ENCODE measurements around the gene RPS6KC1. TPM values are rescaled to one million over a fixed set of nuclear protein-coding genes. Genes with fewer than 3 reads are reported as not detected.
"Not testable (repeated sequence)": the region's sequence is repeated elsewhere in the genome, so short reads cannot be mapped to it uniquely, and the experiment has no call there.

The RPS6KC1 gene
- total RNA-seq, 3 donors from 2014 or later (not counting 1 experiment from before 2014, with no cell fraction given) = 19.6 to 32.7 (median 24.1) TPM

GRCh38 chr1:213034713-213035112 lies 16.3 kb upstream of the RPS6KC1 start:
- no peak overlapping the region for H3K27ac ChIP-seq (ENCODE audit: low read length)
- DNase-seq = no peak
- no peaks in the 10 kb centered on the region for H3K9me3 Mint-ChIP-seq
- H3K36me3 Mint-ChIP-seq = no peaks in the 10 kb centered on the region
- no peak for ATAC-seq
- peaks cover 5% of the 10 kb centered on the region in 2 donors for H3K4me1 Mint-ChIP-seq
- no peaks in the 10 kb centered on the region for H3K36me3 ChIP-seq (ENCODE audit: control insufficient read depth, insufficient read depth, low read length)
- intact Hi-C loops (cut with micrococcal nuclease) = no loop called here
- H3K9me3 ChIP-seq (ENCODE audit: control insufficient read depth, insufficient read depth, low read length) = no peaks in the 10 kb centered on the region
- TF ChIP-seq, protein P1, sequence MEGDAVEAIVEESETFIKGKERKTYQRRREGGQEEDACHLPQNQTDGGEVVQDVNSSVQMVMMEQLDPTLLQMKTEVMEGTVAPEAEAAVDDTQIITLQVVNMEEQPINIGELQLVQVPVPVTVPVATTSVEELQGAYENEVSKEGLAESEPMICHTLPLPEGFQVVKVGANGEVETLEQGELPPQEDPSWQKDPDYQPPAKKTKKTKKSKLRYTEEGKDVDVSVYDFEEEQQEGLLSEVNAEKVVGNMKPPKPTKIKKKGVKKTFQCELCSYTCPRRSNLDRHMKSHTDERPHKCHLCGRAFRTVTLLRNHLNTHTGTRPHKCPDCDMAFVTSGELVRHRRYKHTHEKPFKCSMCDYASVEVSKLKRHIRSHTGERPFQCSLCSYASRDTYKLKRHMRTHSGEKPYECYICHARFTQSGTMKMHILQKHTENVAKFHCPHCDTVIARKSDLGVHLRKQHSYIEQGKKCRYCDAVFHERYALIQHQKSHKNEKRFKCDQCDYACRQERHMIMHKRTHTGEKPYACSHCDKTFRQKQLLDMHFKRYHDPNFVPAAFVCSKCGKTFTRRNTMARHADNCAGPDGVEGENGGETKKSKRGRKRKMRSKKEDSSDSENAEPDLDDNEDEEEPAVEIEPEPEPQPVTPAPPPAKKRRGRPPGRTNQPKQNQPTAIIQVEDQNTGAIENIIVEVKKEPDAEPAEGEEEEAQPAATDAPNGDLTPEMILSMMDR (IDR thresholded peaks at IDR 0.05) = no peak
- H3K4me1 ChIP-seq (ENCODE audit: control insufficient read depth, insufficient read depth, low read length) = no peaks in the 10 kb centered on the region
- peaks cover 2% of the 10 kb centered on the region for H3K27me3 ChIP-seq (ENCODE audit: control insufficient read depth, insufficient read depth, low read length)
- H3K27me3 Mint-ChIP-seq (ENCODE audit: low read depth in 2 of 2) = peaks cover 29 to 31% of the 10 kb centered on the region in 2 donors
- no peak overlapping the region for H3K4me3 Mint-ChIP-seq
- 95% methylated on average over 1 of the region's 1 CpG for WGBS (ENCODE audit: insufficient coverage)
- H3K4me3 ChIP-seq (ENCODE audit: low read length) = no peak overlapping the region
- H3K27ac Mint-ChIP-seq = no peak overlapping the region

GRCh38 chr1:213035573-213035972 lies 15.5 kb upstream of the RPS6KC1 start:
- Histone ChIP-seq H3K36me3 (ENCODE audit: control insufficient read depth, insufficient read depth, low read length) (no peaks in the 10 kb centered on the region), H3K27me3 (ENCODE audit: control insufficient read depth, insufficient read depth, low read length) (no peaks in the 10 kb centered on the region), H3K9me3 (ENCODE audit: control insufficient read depth, insufficient read depth, low read length) (no peaks in the 10 kb centered on the region), H3K27ac (ENCODE audit: low read length) (no peak overlapping the region), H3K4me3 (ENCODE audit: low read length) (no peak overlapping the region), H3K4me1 (ENCODE audit: control insufficient read depth, insufficient read depth, low read length) (no peaks in the 10 kb centered on the region)
- TF ChIP-seq, protein P1 (IDR thresholded peaks at IDR 0.05) = no peak
- WGBS (ENCODE audit: insufficient coverage) = 89% methylated on average over 1 of the region's 2 CpGs
- no peak for DNase-seq
- Mint-ChIP-seq H3K36me3 (no peaks in the 10 kb centered on the region), H3K9me3 (no peaks in the 10 kb centered on the region), H3K27me3 (ENCODE audit: low read depth in 2 of 2) (peaks cover 23 to 24% of the 10 kb centered on the region in 2 donors), H3K27ac (no peak overlapping the region), H3K4me1 (peaks cover 5% of the 10 kb centered on the region in 2 donors), H3K4me3 (no peak overlapping the region)
- ATAC-seq = no peak
- intact Hi-C loops (cut with micrococcal nuclease) = no loop called here

DNA sequence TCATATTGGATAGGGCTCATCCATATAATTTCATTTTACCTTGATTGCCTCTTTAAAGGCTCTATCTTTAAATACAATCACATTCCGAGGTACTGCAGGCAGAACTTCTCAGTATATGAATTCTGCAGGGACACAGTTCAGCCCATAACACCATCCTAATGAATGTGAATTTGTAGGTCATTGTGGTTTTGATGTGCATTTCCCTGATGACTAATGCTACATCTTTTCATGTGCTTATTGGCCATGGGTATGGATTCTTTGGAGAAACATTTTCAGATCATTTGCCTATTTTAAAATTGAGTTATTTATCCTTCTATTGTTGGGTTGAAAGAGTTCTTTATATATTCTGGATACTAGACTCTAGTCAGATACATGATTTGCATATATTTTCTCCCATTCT lies 9.6 kb upstream of the RPS6KC1 start:
- H3K27me3 ChIP-seq (ENCODE audit: control insufficient read depth, insufficient read depth, low read length) = no peaks in the 10 kb centered on the region
- H3K36me3 ChIP-seq (ENCODE audit: control insufficient read depth, insufficient read depth, low read length) = no peaks in the 10 kb centered on the region
- Mint-ChIP-seq H3K4me1 (peaks cover 13 to 17% of the 10 kb centered on the region in 2 donors), H3K27ac (peak overlapping the region in 1 of 2 donors; percentile 14), H3K9me3 (no peaks in the 10 kb centered on the region), H3K4me3 (no peak overlapping the region), H3K36me3 (no peaks in the 10 kb centered on the region), H3K27me3 (ENCODE audit: low read depth in 2 of 2) (peaks cover 4 to 8% of the 10 kb centered on the region in 2 donors)
- intact Hi-C loops (cut with micrococcal nuclease) = no loop called here
- no peak overlapping the region for H3K27ac ChIP-seq (ENCODE audit: low read length)
- TF ChIP-seq, protein P1 (IDR thresholded peaks at IDR 0.05) = no peak
- no peak overlapping the region for H3K4me3 ChIP-seq (ENCODE audit: low read length)
- no peak for DNase-seq
- peak in 2 of 3 donors; percentile 41 to 58 for ATAC-seq
- no peaks in the 10 kb centered on the region for H3K4me1 ChIP-seq (ENCODE audit: control insufficient read depth, insufficient read depth, low read length)
- WGBS (ENCODE audit: insufficient coverage) = no CpG with 5 or more reads among the region's 1 CpG
- H3K9me3 ChIP-seq (ENCODE audit: control insufficient read depth, insufficient read depth, low read length) = no peaks in the 10 kb centered on the region

DNA sequence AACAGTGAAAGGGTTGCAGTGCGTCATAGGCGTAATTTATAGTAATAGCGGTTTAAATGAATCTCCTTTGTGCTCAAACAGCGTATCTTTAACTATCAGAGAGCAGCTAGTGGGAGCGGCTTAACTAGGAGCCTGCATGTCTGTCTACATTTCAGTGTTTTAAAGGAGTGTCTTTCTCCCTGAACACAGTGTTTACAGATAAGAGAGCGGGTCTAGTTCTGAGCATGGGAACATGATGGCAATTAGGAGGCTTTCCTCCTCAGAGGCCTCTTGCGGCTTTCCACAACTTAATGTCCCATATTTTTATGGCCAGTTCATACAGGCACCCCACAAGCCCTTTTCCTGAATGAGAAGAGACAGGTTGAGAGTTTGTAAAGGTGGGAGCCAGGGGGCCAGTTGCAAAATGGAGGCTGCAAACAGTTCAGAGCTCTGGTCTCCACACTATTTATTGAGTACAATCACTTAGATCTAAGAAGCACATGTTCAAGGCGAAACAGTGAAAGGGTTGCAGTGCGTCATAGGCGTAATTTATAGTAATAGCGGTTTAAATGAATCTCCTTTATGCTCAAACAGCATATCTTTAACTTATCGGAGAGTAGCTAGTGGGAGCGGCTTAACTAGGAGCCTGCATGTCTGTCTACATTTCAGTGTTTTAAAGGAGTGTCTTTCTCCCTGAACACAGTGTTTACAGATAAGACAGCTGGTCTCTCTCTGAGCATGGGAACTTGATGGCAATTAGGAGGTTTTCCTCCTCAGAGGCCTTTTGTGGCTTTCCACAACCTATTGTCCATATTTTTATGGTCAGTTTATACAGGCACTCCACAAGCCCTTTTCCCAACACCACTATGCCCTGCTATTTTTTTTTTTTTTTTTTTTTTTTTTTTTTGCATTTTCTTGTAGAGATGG lies 5.5 kb upstream of the RPS6KC1 start:
- H3K36me3 Mint-ChIP-seq; H3K9me3 Mint-ChIP-seq; H3K36me3 ChIP-seq (ENCODE audit: control insufficient read depth, insufficient read depth, low read length); H3K27ac Mint-ChIP-seq; ATAC-seq; intact Hi-C loops (cut with micrococcal nuclease); H3K4me1 ChIP-seq (ENCODE audit: control insufficient read depth, insufficient read depth, low read length); H3K9me3 ChIP-seq (ENCODE audit: control insufficient read depth, insufficient read depth, low read length); H3K4me3 ChIP-seq (ENCODE audit: low read length); H3K27ac ChIP-seq (ENCODE audit: low read length); H3K4me3 Mint-ChIP-seq; H3K27me3 ChIP-seq (ENCODE audit: control insufficient read depth, insufficient read depth, low read length); DNase-seq: not testable (repeated sequence)
- H3K27me3 Mint-ChIP-seq (ENCODE audit: low read depth in 2 of 2) = peaks cover 14 to 21% of the 10 kb centered on the region in 2 donors
- WGBS (ENCODE audit: insufficient coverage) = 98% methylated on average over 13 of the region's 13 CpGs
- peaks cover 19 to 22% of the 10 kb centered on the region in 2 donors for H3K4me1 Mint-ChIP-seq

All from natural killer cell (primary cell).